HEK293T (cell line): ENCODE measurements around the gene HSPA9.

Experiments
- CTCF ChIA-PET: fragments of 350-600 bp; formaldehyde crosslinking; extraction: SDS; loops from one replicate; lab custom pipeline; 2021; ENCODE audit warnings: antibody characterized with exemption, inconsistent platforms; lab: Yijun Ruan, JAX
- POLR2A ChIA-PET: fragments of 350-600 bp; formaldehyde crosslinking; extraction: SDS; loops from one replicate; lab custom pipeline; 2020; ENCODE audit warnings: antibody characterized with exemption, inconsistent platforms; lab: Yijun Ruan, JAX
- DNase-seq: peaks from one replicate; pipeline ENCODE4 v3.0.0; 2012; ENCODE audit warnings: mixed read lengths; ENCODE audit errors: extremely low spot score
- ARNT ChIP-seq: fragments of 450-650 bp; IDR thresholded peaks from 2 replicates; pipeline ENCODE4 v1.6.1; 2017; ENCODE audit warnings: mild to moderate bottlenecking
- BHLHE40 ChIP-seq: fragments of 450-650 bp; IDR thresholded peaks from 2 replicates; pipeline ENCODE4 v1.6.1; 2016; ENCODE audit warnings: mild to moderate bottlenecking, moderate library complexity, borderline replicate concordance
- CTBP1 ChIP-seq: fragments of 450-650 bp; IDR thresholded peaks from 2 replicates; pipeline ENCODE4 v1.6.1; 2016; ENCODE audit warnings: borderline replicate concordance
- ELF4 ChIP-seq: fragments of 450-650 bp; IDR thresholded peaks from 2 replicates; pipeline ENCODE4 v1.6.1; 2017; ENCODE audit warnings: antibody characterized with exemption
- FOXA1 ChIP-seq: fragments of 450-650 bp; IDR thresholded peaks from 2 replicates; pipeline ENCODE4 v1.6.1; 2016; ENCODE audit warnings: mild to moderate bottlenecking
- FOXK2 ChIP-seq: fragments of 450-650 bp; IDR thresholded peaks from 2 replicates; pipeline ENCODE4 v1.6.1; 2016; ENCODE audit warnings: mild to moderate bottlenecking
- FOXM1 ChIP-seq: fragments of 450-650 bp; IDR thresholded peaks from 2 replicates; pipeline ENCODE4 v1.6.1; 2017; ENCODE audit warnings: mild to moderate bottlenecking, borderline replicate concordance
- HDGF ChIP-seq: fragments of 450-650 bp; IDR thresholded peaks from 2 replicates; pipeline ENCODE4 v1.6.1; 2017; ENCODE audit warnings: antibody characterized with exemption, borderline replicate concordance
- L3MBTL2 ChIP-seq: fragments of 450-650 bp; conservative IDR thresholded peaks from 2 replicates; pipeline ENCODE4 v1.6.1; 2016; ENCODE audit warnings: mild to moderate bottlenecking
- LEF1 ChIP-seq: fragments of 450-650 bp; IDR thresholded peaks from 2 replicates; pipeline ENCODE4 v1.6.1; 2017; ENCODE audit warnings: mild to moderate bottlenecking, borderline replicate concordance
- NFRKB ChIP-seq: fragments of 450-650 bp; IDR thresholded peaks from 2 replicates; pipeline ENCODE4 v1.6.1; 2016; ENCODE audit warnings: mild to moderate bottlenecking, moderate library complexity
- SP1 ChIP-seq: fragments of 450-650 bp; IDR thresholded peaks from 2 replicates; pipeline ENCODE4 v1.6.1; 2017
- SUZ12 ChIP-seq: fragments of 450-650 bp; IDR thresholded peaks from 2 replicates; pipeline ENCODE4 v1.6.1; 2016; ENCODE audit warnings: mild to moderate bottlenecking
- TARDBP ChIP-seq: fragments of 450-650 bp; IDR thresholded peaks from 2 replicates; pipeline ENCODE4 v1.6.1; 2016
- ZNF384 ChIP-seq: fragments of 450-650 bp; IDR thresholded peaks from 2 replicates; pipeline ENCODE4 v1.6.1; 2016
- TF ChIP-seq, protein P1 (sequence below): fragments of 450-650 bp; IDR thresholded peaks from 2 replicates; pipeline ENCODE4 v1.6.1; 2016

HSPA9 gene

DNA sequence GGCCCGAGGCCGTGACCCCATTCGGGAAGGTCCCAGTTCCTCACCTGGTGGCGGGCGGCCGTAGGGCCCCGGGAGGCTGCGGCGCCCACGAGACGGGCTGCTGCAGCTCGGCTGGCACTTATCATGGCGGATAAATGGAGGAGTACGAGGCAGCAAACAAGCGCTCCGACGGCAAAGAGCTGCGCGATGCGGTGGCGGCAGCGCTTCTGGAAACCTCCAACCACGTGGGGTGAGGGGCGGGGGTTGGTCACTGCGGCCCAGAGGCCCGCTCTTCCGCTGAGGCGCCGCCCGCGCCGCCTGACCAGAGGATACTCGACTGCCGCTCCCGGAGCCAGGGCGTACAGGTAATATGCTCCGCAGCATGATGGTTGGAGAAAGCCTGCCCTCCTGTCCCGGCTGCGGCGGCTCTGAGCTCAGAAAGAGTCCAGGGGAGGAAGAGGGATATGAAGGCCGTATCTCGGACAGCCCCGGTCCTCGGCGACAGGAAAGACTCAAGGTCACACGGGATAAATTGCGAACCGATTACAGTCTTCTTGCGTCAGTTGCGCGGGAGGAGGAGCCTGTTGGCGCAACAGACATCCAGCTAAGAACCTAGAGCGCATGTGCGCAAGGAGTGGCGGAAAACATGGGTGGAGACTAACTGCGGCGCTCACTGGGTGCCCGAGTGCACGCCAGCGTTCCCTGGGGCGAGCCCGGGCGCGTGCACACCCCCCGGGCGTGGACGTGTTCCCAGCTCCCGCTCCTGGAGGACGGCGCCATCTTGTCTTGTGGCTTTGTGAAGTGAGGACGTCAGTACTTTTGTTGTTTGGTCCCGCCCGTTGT, at the start of gene HSPA9:
Gene HSPA9, minus strand, starts transcription at position 208 of the 822 bp plus-strand sequence. Its CDS starts 83 bp downstream, at position 125.
- ChIA-PET CTCF (interaction anchor here (0.9 kb wide), 1 partner anchor 222 kb away, joined by 3 read pairs; no protein-coding TSS in a partner anchor), POLR2A (interaction anchor here (0.6 to 4.4 kb wide), 39 partner anchors 9 to 848 kb away, joined by 3 to 31 read pairs (median 4); partner anchors contain the start of genes CTNNA1, EGR1 and ETF1)
- DNase-seq: peak; percentile 98
- TF ChIP-seq ELF4: peak; percentile 72
- no peak for TF ChIP-seq ZNF384
- TF ChIP-seq FOXK2: no peak
- no peak; the same call in 1 of the 2 replicates for TF ChIP-seq LEF1
- peak; percentile 82 for TF ChIP-seq FOXM1
- TF ChIP-seq NFRKB: no peak
- TF ChIP-seq BHLHE40: no peak
- peak; percentile 96 for TF ChIP-seq L3MBTL2
- 0 out of 2 replicates have a peak, but pooled peaks have one; percentile 67 for TF ChIP-seq TARDBP
- TF ChIP-seq, protein P1, sequence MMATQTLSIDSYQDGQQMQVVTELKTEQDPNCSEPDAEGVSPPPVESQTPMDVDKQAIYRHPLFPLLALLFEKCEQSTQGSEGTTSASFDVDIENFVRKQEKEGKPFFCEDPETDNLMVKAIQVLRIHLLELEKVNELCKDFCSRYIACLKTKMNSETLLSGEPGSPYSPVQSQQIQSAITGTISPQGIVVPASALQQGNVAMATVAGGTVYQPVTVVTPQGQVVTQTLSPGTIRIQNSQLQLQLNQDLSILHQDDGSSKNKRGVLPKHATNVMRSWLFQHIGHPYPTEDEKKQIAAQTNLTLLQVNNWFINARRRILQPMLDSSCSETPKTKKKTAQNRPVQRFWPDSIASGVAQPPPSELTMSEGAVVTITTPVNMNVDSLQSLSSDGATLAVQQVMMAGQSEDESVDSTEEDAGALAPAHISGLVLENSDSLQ: peak; percentile 58; the same call in 1 of the 2 replicates
- TF ChIP-seq ARNT: no peak
- TF ChIP-seq CTBP1: peak; percentile 32; the same call in 1 of the 2 replicates

DNA sequence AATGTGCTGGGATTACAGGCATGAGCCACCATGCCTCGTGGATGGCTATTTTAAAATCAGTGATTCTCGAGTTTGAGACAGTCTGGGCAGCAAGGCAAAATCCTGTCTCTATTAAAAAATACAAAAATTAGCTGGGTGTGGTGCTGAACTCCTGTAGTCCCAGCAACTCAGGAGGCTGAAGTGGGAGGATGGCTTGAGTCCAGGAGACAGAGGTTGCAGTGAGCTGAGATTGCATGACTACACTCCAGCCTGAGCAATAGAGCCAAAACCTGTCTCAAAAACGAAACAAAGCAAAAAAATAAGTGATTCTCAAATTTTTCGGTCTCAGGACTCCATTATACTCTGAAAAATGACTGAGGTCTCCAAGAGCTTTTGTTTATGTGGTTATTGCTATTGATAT, 47.9 kb upstream of the HSPA9 start:
- POLR2A ChIA-PET: no interaction called here
- TF ChIP-seq ARNT (no peak), SUZ12 (no peak), CTBP1 (no peak), NFRKB (no peak), BHLHE40 (no peak), HDGF (no peak), FOXM1 (no peak), ELF4 (no peak), FOXA1 (no peak), LEF1 (no peak), L3MBTL2 (no peak), TARDBP (no peak), ZNF384 (no peak), SP1 (no peak), FOXK2 (no peak)
- TF ChIP-seq, protein P1: no peak
- CTCF ChIA-PET: no interaction called here
- no peak for DNase-seq

DNA sequence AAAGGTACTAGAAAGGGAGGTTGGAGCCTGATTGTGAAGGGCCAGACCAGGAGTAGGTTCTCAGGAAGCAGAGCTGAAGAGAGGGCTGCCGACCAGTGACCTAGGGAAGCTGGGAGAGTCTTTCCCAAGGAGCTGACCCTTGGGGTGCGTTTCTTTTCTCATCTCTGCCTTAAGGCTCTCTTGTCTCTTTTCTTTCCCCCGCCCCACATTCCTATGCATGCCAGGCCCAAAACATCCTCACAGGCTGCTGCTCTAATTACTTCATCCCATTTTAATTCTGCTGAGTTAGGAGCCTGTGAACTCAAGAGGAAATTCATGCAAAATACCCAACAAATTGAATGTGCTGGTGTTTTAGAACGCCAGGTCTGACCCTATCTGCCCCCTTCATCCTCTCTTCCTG, 46.9 kb upstream of the HSPA9 start:
- no peak for DNase-seq
- TF ChIP-seq ARNT (no peak), TARDBP (no peak), BHLHE40 (no peak), SUZ12 (no peak), FOXA1 (no peak), FOXM1 (no peak), HDGF (no peak), NFRKB (no peak), FOXK2 (no peak), LEF1 (no peak), ZNF384 (no peak), CTBP1 (no peak), SP1 (no peak), ELF4 (no peak), L3MBTL2 (no peak)
- TF ChIP-seq, protein P1: no peak
- POLR2A ChIA-PET: interaction anchor here (0.8 kb wide), 1 partner anchor 47 kb away, joined by 3 read pairs; the partner anchor contains the start of gene HSPA9
- CTCF ChIA-PET: interaction anchor here (0.9 to 1.2 kb wide), 2 partner anchors 12 to 42 kb away, joined by 3 read pairs; no protein-coding TSS in a partner anchor

DNA sequence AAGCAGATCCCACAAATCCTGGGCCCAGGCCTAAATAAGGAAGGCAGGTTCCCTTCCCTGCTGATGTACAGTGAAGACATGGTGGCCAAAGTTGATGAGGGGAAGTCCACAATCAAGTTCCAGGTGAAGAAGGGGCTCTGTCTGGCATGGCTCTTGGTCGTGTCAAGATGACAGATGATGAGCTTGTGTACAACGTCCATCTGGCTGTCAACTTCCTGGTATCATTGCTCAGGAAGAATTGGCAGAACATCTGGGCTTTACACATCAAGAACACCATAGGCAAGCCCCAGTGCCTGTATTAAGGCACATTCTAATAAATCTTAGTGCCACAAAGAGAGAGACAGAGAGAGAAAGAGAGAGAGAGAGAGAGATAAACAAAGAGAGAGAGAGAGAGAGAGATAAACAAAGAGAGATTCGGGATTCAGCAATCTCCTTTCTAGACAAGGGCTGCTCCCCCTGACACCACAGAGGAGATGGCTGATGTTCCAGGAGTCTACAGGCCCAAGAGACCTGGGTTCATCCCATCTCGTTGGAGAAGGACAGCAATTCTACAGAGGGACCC, 45.5 kb upstream of the HSPA9 start:
- POLR2A ChIA-PET: no interaction called here
- DNase-seq: no peak
- CTCF ChIA-PET: no interaction called here
- TF ChIP-seq SUZ12: no peak
- no peak for TF ChIP-seq SP1
- TF ChIP-seq HDGF: no peak
- no peak for TF ChIP-seq FOXA1
- no peak for TF ChIP-seq ZNF384

DNA sequence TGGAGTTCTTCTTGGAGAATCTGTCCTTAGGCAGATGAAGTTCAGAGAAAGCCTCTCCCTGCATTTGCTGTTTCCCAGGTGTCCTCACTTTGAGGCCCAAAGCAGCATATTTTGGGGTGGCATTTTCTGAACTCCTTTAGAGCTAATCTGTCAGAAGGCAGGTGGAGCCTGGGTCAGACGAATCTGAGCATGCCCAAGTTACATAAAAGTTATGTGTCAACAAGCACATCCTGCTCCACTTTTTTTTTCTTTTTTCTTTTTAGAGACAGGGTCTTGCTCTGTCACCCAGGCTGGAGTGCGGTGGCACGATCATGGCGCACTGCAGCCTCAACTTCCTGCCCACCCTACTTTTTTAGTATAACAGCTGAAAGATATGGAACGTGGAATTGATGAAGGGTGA, 41.3 kb upstream of the HSPA9 start:
- ChIA-PET POLR2A (interaction anchor here (0.7 to 1.5 kb wide), 2 partner anchors 41 to 766 kb away, joined by 3 read pairs; partner anchors contain the start of gene HSPA9), CTCF (interaction anchor here (0.8 to 1.0 kb wide), 2 partner anchors 21 to 741 kb away, joined by 3 read pairs; no protein-coding TSS in a partner anchor)
- no peak for DNase-seq
- TF ChIP-seq, protein P1: no peak
- no peak for TF ChIP-seq FOXM1
- no peak for TF ChIP-seq FOXK2
